ENCODE data around the gene TMEM114.

Gene TMEM114

DNA sequence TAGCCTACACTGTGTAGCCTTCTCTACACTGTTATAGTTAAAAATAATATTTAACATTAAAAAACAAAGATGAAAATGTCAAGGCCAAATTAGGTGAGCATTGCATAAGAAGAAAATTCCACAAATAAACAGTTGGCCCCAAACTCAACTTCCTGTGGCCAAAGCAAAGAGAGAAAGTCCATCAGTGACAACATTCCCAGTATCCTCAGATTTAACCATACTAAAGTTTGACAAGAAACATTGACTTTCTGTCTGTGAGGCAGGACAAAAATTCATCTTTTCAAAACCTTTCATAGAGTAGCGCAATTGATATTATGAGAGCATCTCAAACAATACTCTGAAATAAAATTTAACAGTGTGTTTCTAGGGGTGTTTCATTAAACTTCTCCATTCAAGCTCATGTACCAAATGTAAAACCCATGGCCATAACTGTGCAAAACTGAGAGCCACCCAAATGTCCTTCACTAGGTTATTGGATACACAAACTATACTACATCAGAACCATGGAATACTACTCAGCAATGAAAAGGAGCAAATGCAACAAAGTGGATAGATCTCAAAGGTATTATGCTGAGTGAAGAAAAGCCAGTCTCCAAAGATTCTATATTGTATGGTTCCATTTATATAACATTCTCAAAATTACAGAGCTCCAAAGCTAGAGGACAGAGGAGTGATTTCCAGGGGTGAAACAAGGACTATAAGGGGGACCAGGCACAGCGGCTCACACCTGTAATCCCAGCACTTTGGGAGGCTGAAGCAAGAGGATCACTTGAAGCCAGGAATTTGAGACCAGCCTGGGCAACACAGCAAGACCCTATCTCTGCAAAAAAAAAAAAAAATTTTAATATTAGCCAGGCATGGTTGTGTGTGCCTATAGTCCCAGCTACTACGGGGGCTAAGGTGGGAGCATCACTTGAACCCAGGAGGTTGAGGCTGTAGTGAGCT is 38.7 kb downstream of the TMEM114 start:
- Histone ChIP-seq H3K4me1 (no peaks in the 10 kb centered on the region), H3K4me3 (ENCODE audit: low read depth, low read length) (no peak overlapping the region), H3K9me3 (no peaks in the 10 kb centered on the region), H3K36me3 (no peaks in the 10 kb centered on the region), H3K27me3 (0 out of 2 replicates have a peak, but pooled peaks cover 5% of the 10 kb centered on the region)
- DNase-seq: no peak
- no peak for TF ChIP-seq CTCF (IDR thresholded peaks at IDR 0.05; ENCODE audit: low read depth, low read length)

GRCh38 chr16:8550728-8551387 is 39.5 kb downstream of the TMEM114 start:
- Histone ChIP-seq H3K36me3 (no peaks in the 10 kb centered on the region), H3K4me3 (ENCODE audit: low read depth, low read length) (no peak overlapping the region), H3K9me3 (no peaks in the 10 kb centered on the region), H3K4me1 (no peaks in the 10 kb centered on the region), H3K27me3 (0 out of 2 replicates have a peak, but pooled peaks cover 5% of the 10 kb centered on the region)
- TF ChIP-seq CTCF (IDR thresholded peaks at IDR 0.05; ENCODE audit: low read depth, low read length): no peak
- DNase-seq: no peak

DNA sequence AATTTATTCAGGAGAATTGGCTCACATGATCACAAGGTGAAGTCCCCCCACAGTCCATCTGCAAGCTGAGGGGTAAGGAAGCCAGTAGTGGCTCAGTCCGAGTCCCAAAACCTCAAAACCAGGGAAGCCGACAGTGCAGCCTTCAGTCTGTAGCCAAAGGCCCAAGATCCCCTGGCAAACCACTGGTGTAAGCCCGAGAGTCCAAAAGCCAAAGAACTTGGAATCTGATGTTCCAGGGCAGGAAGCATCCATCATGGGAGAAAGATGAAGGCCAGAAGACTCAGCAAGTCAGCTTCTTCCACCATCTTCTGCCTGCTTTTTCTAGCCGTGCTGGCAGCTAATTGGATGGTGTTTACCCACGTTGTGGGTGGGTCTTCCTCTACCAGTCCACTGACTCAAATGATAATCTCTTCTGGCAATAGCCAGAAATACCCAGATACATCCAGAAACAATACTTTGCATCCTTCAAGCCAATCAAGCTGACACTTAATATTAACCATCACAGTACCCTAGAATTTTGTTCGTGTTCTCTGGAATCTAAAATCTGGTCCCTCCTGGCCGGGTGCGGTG is 40.4 kb downstream of the TMEM114 start:
- Histone ChIP-seq H3K27me3 (0 out of 2 replicates have a peak, but pooled peaks cover 2% of the 10 kb centered on the region), H3K9me3 (no peaks in the 10 kb centered on the region), H3K4me3 (ENCODE audit: low read depth, low read length) (no peak overlapping the region), H3K36me3 (no peaks in the 10 kb centered on the region), H3K4me1 (no peaks in the 10 kb centered on the region)
- no peak for TF ChIP-seq CTCF (IDR thresholded peaks at IDR 0.05; ENCODE audit: low read depth, low read length)
- no peak for DNase-seq

GRCh38 chr16:8548166-8548565 is 42.1 kb downstream of the TMEM114 start:
- no peak for DNase-seq
- Histone ChIP-seq H3K9me3 (no peaks in the 10 kb centered on the region), H3K4me1 (no peaks in the 10 kb centered on the region), H3K4me3 (ENCODE audit: low read depth, low read length) (no peak overlapping the region), H3K36me3 (no peaks in the 10 kb centered on the region), H3K27me3 (no peaks in the 10 kb centered on the region)
- no peak for TF ChIP-seq CTCF (IDR thresholded peaks at IDR 0.05; ENCODE audit: low read depth, low read length)

GRCh38 chr16:8547762-8548161 is 42.5 kb downstream of the TMEM114 start:
- TF ChIP-seq CTCF (IDR thresholded peaks at IDR 0.05; ENCODE audit: low read depth, low read length): no peak
- no peaks in the 10 kb centered on the region for H3K9me3 ChIP-seq
- H3K36me3 ChIP-seq: no peaks in the 10 kb centered on the region
- H3K4me1 ChIP-seq: no peaks in the 10 kb centered on the region
- no peaks in the 10 kb centered on the region for H3K27me3 ChIP-seq
- H3K4me3 ChIP-seq (ENCODE audit: low read depth, low read length): no peak overlapping the region
- DNase-seq: no peak
